ENCODE results near the gene CPA3.
A peak's percentile ranks its signal among the peaks of the same experiment; 100 is the strongest.

Gene CPA3

DNA sequence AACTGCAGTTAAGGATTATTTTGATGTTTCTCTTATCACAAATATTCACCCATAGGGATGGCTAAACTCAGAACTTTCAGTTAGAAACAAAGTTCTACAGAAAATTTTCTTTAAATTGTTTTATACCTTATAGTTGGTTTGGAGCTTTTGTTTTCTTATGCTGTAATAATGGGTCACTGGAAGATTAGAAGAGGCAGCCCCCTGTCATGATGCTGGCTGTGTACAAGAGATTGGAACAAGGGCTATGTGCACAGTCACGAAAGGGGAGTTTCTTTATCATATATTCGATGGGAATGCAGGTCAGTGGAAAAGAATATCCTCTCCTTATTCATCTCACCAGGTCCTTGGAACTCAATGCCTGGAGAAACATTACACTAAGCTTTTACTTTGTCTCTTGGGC, 12.0 kb upstream of the CPA3 start:
- Mint-ChIP-seq H3K4me3 (no peak overlapping the region), H3K27me3 (ENCODE audit: low read depth, poor library complexity) (no peaks in the 10 kb centered on the region), H3K27ac (no peak overlapping the region), H3K4me1 (peaks cover 6% of the 10 kb centered on the region), H3K9me3 (no peaks in the 10 kb centered on the region), H3K36me3 (ENCODE audit: low read depth) (no peaks in the 10 kb centered on the region)
- TF ChIP-seq, protein P1, sequence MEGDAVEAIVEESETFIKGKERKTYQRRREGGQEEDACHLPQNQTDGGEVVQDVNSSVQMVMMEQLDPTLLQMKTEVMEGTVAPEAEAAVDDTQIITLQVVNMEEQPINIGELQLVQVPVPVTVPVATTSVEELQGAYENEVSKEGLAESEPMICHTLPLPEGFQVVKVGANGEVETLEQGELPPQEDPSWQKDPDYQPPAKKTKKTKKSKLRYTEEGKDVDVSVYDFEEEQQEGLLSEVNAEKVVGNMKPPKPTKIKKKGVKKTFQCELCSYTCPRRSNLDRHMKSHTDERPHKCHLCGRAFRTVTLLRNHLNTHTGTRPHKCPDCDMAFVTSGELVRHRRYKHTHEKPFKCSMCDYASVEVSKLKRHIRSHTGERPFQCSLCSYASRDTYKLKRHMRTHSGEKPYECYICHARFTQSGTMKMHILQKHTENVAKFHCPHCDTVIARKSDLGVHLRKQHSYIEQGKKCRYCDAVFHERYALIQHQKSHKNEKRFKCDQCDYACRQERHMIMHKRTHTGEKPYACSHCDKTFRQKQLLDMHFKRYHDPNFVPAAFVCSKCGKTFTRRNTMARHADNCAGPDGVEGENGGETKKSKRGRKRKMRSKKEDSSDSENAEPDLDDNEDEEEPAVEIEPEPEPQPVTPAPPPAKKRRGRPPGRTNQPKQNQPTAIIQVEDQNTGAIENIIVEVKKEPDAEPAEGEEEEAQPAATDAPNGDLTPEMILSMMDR (IDR thresholded peaks at IDR 0.05), result no peak
- no peak for DNase-seq

DNA sequence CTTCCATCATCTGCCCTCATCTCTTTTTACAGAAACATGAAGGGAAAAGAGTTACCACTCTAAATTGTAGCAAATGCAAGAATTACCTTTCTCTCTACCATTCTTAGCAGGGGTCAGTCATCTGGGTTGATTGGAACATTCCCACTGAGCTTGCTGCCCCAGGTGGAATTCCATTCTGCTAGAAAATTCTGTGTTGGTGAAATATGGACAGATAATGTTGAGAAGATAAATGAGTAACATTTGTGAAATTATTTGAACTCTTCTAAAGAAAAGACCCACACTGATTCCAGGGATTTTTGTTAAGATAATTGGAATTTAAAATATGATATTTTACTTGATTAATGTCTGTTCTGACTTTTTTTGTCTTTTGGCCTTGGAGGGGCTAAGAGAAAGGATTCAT, 11.0 kb upstream of the CPA3 start:
- Mint-ChIP-seq H3K9me3 (no peaks in the 10 kb centered on the region), H3K27ac (no peak overlapping the region), H3K27me3 (ENCODE audit: low read depth, poor library complexity) (no peaks in the 10 kb centered on the region), H3K36me3 (ENCODE audit: low read depth) (no peaks in the 10 kb centered on the region), H3K4me3 (no peak overlapping the region), H3K4me1 (peaks cover 6% of the 10 kb centered on the region)
- TF ChIP-seq, protein P1 (IDR thresholded peaks at IDR 0.05), result no peak
- DNase-seq, result no peak

DNA sequence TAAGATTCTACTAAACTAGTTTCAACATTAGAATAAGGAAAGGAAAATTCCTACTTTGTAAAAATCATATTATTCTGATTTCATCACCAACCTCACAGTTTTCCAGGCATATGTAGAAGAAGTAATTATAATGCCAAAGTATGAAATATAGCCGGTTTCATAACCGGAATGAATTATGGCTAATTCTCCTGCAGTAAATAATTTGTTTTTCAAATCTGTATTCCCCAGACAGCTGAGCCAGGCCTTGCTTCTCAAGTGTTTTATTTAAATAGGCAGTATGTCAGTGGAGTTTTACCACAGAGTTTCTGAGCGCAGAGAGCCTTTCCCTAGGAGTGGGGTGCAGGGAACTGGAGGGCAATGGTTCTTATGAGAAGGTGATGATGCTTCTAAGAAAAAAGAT, 8.7 kb upstream of the CPA3 start:
- Mint-ChIP-seq H3K36me3 (ENCODE audit: low read depth) (no peaks in the 10 kb centered on the region), H3K4me3 (no peak overlapping the region), H3K9me3 (no peaks in the 10 kb centered on the region), H3K27ac (no peak overlapping the region), H3K4me1 (peaks cover 11% of the 10 kb centered on the region), H3K27me3 (ENCODE audit: low read depth, poor library complexity) (no peaks in the 10 kb centered on the region)
- no peak for DNase-seq
- TF ChIP-seq, protein P1 (IDR thresholded peaks at IDR 0.05), result no peak

DNA sequence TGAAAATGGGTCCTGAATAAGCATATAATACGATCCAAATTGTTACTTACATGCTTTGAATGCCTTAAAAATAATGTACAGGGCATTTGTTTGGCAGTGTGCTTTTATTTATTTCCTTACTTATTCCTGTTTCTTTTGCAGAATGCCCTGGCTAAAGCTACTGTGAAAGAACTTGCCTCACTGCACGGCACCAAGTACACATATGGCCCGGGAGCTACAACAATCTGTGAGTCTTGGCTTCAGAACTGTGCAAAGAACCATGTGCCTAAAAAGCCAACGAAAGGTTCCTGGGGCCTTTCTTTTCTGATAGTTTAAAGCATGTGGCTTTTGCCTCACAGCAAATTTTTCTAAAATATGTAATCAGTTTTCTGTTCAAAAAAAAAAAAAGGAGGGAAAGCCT, 7.8 kb upstream of the CPA3 start:
- TF ChIP-seq, protein P1 (IDR thresholded peaks at IDR 0.05), result no peak
- no peaks in the 10 kb centered on the region for H3K27me3 Mint-ChIP-seq (ENCODE audit: low read depth, poor library complexity)
- no peaks in the 10 kb centered on the region for H3K9me3 Mint-ChIP-seq
- H3K4me3 Mint-ChIP-seq, result no peak overlapping the region
- peaks cover 11% of the 10 kb centered on the region for H3K4me1 Mint-ChIP-seq
- no peak for DNase-seq
- no peak overlapping the region for H3K27ac Mint-ChIP-seq
- no peaks in the 10 kb centered on the region for H3K36me3 Mint-ChIP-seq (ENCODE audit: low read depth)

DNA sequence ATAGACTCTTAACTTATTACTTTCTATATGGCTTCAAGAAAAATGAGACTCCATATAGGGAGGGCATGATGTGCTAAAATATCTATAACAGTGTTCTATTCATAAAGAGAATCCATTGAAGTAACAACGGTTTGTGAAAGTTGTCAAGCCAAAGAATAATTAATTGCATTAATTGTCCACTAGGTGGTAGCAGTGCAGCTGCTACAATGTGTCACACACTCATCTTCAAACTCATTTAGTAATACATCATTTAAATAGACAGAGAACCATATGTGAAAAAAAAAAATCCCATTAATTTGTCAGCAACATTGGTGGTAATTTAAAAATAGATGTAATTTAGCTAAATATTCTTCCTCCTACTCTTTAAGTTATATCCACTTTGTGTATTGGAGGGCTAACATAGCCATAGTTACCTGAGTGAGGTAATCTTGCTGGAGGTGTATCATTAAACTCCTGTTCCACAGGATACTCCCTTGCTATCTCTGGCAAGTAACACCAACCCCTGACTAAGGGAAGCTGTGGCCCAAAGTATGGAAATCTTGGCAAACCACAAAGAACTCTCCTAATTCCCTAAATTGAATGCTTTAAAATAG, 3.7 kb upstream of the CPA3 start:
- TF ChIP-seq, protein P1 (IDR thresholded peaks at IDR 0.05), result peak; percentile 85
- no peak for DNase-seq

DNA sequence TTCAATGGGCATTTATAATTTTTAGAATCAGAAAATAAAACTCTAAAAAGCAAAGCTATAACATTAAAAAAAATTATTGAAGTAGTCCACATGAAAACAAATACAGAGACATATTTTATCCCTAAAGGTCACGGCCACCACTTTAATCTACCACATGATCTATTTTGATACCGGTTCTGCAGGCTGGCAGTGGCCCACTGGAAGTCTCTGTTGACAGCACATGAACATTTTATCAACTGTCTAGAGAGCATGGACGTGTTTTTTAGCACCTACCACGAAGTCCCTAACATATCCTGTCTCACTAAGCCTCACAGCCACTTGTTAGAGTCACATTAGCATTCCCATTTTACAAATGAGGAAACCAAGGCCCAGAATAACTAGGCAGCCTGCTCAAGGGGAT, 1.8 kb upstream of the CPA3 start:
- Mint-ChIP-seq H3K36me3 (ENCODE audit: low read depth) (no peaks in the 10 kb centered on the region), H3K27me3 (ENCODE audit: low read depth, poor library complexity) (peaks cover 19% of the 10 kb centered on the region), H3K9me3 (no peaks in the 10 kb centered on the region), H3K4me1 (peaks cover 6% of the 10 kb centered on the region), H3K4me3 (no peak overlapping the region), H3K27ac (no peak overlapping the region)
- no peak for DNase-seq
- TF ChIP-seq, protein P1 (IDR thresholded peaks at IDR 0.05), result no peak

More for the DNA sequence above, 3.7 kb upstream of the CPA3 start:
- no peak overlapping the region for H3K4me3 Mint-ChIP-seq
- no peak overlapping the region for H3K27ac Mint-ChIP-seq
- peaks cover 18% of the 10 kb centered on the region for H3K27me3 Mint-ChIP-seq (ENCODE audit: low read depth, poor library complexity)
- H3K36me3 Mint-ChIP-seq (ENCODE audit: low read depth), result no peaks in the 10 kb centered on the region
- H3K9me3 Mint-ChIP-seq, result no peaks in the 10 kb centered on the region
- peaks cover 11% of the 10 kb centered on the region for H3K4me1 Mint-ChIP-seq
